A549 (cell line): ENCODE data around the gene LRRC74A. TPM values are rescaled to one million over a fixed set of nuclear protein-coding genes. Genes with fewer than 3 reads are reported as not detected.

ENCODE experiments used
- ATAC-seq, 2 experiments: fragments of 200-7000 bp in 1 of 2; fragments of >200 bp in 1 of 2; cut with Nextera tagmentation in 1 of 2; cut with Tn5 transposase in 1 of 2; 3 replicates each; pipeline versions ENCODE4 v1.8.0 to v1.9.1; 2018 to 2020; ENCODE audit warnings: mild to moderate bottlenecking in 1 of 2, moderate library complexity in 1 of 2
- CTCF ChIA-PET: fragments of 300-600 bp; sonication (Branson Sonifier 250); formaldehyde crosslinking; extraction: SDS; loops from one replicate; lab custom pipeline; 2021; ENCODE audit warnings: antibody characterized with exemption, inconsistent platforms; lab: Yijun Ruan, JAX
- POLR2A ChIA-PET: fragments of 350-600 bp; formaldehyde crosslinking; extraction: SDS; loops from one replicate; lab custom pipeline; 2021; ENCODE audit warnings: antibody characterized with exemption, inconsistent platforms; lab: Yijun Ruan, JAX
- DNase-seq, 2 experiments: peaks; one replicate each; pipeline versions ENCODE4 v3.0.0 to v3.0.0-alpha.2; 2011 to 2016; ENCODE audit warnings: low read depth in 1 of 2, low spot score in 1 of 2
- FAIRE-seq: peaks from 2 replicates; lab custom pipeline; 2011; peaks lifted over from hg19 to GRCh38; lab: Jason Lieb, UNC
- H3K27ac ChIP-seq, 2 experiments: fragments of >200 bp; sonication (Bioruptor Twin); formaldehyde crosslinking; 3 replicates each; pipeline ENCODE4 v1.5.1; 2016 to 2017
- H3K4me1 ChIP-seq: fragments of >200 bp; sonication (Bioruptor Twin); formaldehyde crosslinking; 3 replicates; pipeline ENCODE4 v1.6.1; 2016
- H3K4me2 ChIP-seq: fragments of >200 bp; sonication (Bioruptor Twin); formaldehyde crosslinking; 3 replicates; pipeline ENCODE4 v1.6.1; 2016
- H3K4me3 ChIP-seq: fragments of >200 bp; sonication (Bioruptor Twin); formaldehyde crosslinking; 3 replicates; pipeline ENCODE4 v1.5.1; 2016
- H3K9me3 ChIP-seq: fragments of >200 bp; sonication (Bioruptor Twin); formaldehyde crosslinking; 3 replicates; pipeline ENCODE4 v1.6.1; 2016
- CEBPB ChIP-seq, 2 experiments: fragments of >200 bp in 1 of 2; sonication (Bioruptor Twin) in 1 of 2; formaldehyde crosslinking in 1 of 2; IDR thresholded peaks; 2 replicates each; pipeline ENCODE4 v1.6.1; 2012 to 2016
- EP300 ChIP-seq, 2 experiments: fragments of >200 bp; sonication (Bioruptor Twin); formaldehyde crosslinking; IDR thresholded peaks; 2 replicates in 1 of 2; 3 replicates in 1 of 2; pipeline ENCODE4 v1.6.1; 2016 to 2017
- ESRRA ChIP-seq: fragments of 150-350 bp; IDR thresholded peaks from 2 replicates; pipeline ENCODE4 v1.6.1; 2014; ENCODE audit warnings: mild to moderate bottlenecking, low read length, borderline replicate concordance
- FOSB ChIP-seq: fragments of 250-450 bp; sonication (Bioruptor Pico); IDR thresholded peaks from 2 replicates; pipeline ENCODE4 v1.5.0; 2020; ENCODE audit warnings: mild to moderate bottlenecking, moderate library complexity
- GATA3 ChIP-seq: IDR thresholded peaks from 2 replicates; pipeline ENCODE4 v1.6.1; 2012; ENCODE audit warnings: borderline replicate concordance
- HDAC2 ChIP-seq: fragments of 200-600 bp; sonication (generic); IDR thresholded peaks from 2 replicates; pipeline ENCODE4 v1.6.1; 2016
- KDM5A ChIP-seq: fragments of 200-600 bp; sonication (generic); IDR thresholded peaks from 2 replicates; pipeline ENCODE4 v1.6.1; 2016; ENCODE audit warnings: antibody characterized with exemption, mild to moderate bottlenecking
- MAZ ChIP-seq: fragments of 150-350 bp; IDR thresholded peaks from 2 replicates; pipeline ENCODE4 v1.6.1; 2014; ENCODE audit warnings: antibody characterized with exemption, low read depth, low read length, borderline replicate concordance
- NR3C1 ChIP-seq: fragments of >200 bp; sonication (Bioruptor Twin); formaldehyde crosslinking; IDR thresholded peaks from 3 replicates; pipeline ENCODE4 v1.6.1; 2017
- POLR2A ChIP-seq: IDR thresholded peaks from 2 replicates; pipeline ENCODE4 v1.6.1; 2012; ENCODE audit warnings: mild to moderate bottlenecking, low read length
- POLR2AphosphoS2 ChIP-seq: conservative IDR thresholded peaks from 2 replicates; pipeline ENCODE4 v1.6.1; 2012; ENCODE audit warnings: low read length, improper control_type of control experiment, inconsistent platforms
- RAD21 ChIP-seq, 2 experiments: fragments of >200 bp in 1 of 2; sonication (Bioruptor Twin) in 1 of 2; formaldehyde crosslinking in 1 of 2; IDR thresholded peaks in 1 of 2; conservative IDR thresholded peaks in 1 of 2; 2 replicates in 1 of 2; 3 replicates in 1 of 2; pipeline ENCODE4 v1.6.1; 2012 to 2018; ENCODE audit warnings: inconsistent platforms in 1 of 2
- RARB ChIP-seq: fragments of 250-450 bp; sonication (Bioruptor Pico); IDR thresholded peaks from 2 replicates; pipeline ENCODE4 v1.8.0; 2021; ENCODE audit warnings: mild to moderate bottlenecking, moderate library complexity
- RFX5 ChIP-seq: fragments of 450-650 bp; IDR thresholded peaks from 2 replicates; pipeline ENCODE4 v1.7.1; 2014; ENCODE audit warnings: antibody characterized with exemption, mild to moderate bottlenecking, moderate library complexity
- RNF2 ChIP-seq: fragments of 200-600 bp; sonication (generic); IDR thresholded peaks from 2 replicates; pipeline ENCODE4 v1.6.1; 2016; ENCODE audit warnings: low read depth, mild to moderate bottlenecking, antibody characterized with exemption, moderate library complexity, borderline replicate concordance
- SREBF2 ChIP-seq: fragments of 450-650 bp; IDR thresholded peaks from 2 replicates; pipeline ENCODE4 v1.6.1; 2014; ENCODE audit warnings: mild to moderate bottlenecking, moderate library complexity
- TFCP2L1 ChIP-seq: fragments of 250-450 bp; sonication (Bioruptor Pico); IDR thresholded peaks from 2 replicates; pipeline ENCODE4 v1.5.0; 2021; ENCODE audit warnings: mild to moderate bottlenecking
- ZSCAN20 ChIP-seq: fragments of 250-450 bp; sonication (Bioruptor Pico); IDR thresholded peaks from 2 replicates; pipeline ENCODE4 v1.8.0; 2022; ENCODE audit warnings: mild to moderate bottlenecking, moderate library complexity
- WGBS: methylation state at CpG from one replicate; pipeline ENCODE4 v1.1.6; 2017; ENCODE audit errors: missing lambda C conversion rate; 5-methylcytosine and 5-hydroxymethylcytosine counted together
- polyA minus RNA-seq: library from RNA; depleted of rRNA, polyadenylated mRNA; stranded (reverse); fragments of >200 nt; gene quantifications from 2 replicates; pipeline ENCODE4 v1.2.3, GENCODE V29; 2011; rRNA and poly(A)+ RNA removed
- polyA plus RNA-seq, 4 experiments: library from polyadenylated mRNA; depleted of rRNA in 3 of 4; stranded (reverse); fragments of >200 nt; fragmentation: RNase III in 1 of 4; extraction: RNeasy Plus Mini Kit Qiagen cat#74134 plus additional on column Dnase treatment in 1 of 4; gene quantifications; 2 replicates in 3 of 4; 3 replicates in 1 of 4; pipeline ENCODE4 v1.2.3, GENCODE V29; 2011 to 2017
- TF ChIP-seq, protein P1 (sequence below): fragments of >200 bp; sonication (Bioruptor Twin); formaldehyde crosslinking; IDR thresholded peaks from 3 replicates; pipeline ENCODE4 v1.6.1; 2016
- TF ChIP-seq, protein P2 (sequence below): fragments of >200 bp; sonication (Bioruptor Twin); formaldehyde crosslinking; IDR thresholded peaks from 2 replicates; pipeline ENCODE4 v1.6.1; 2016
- TF ChIP-seq, protein P3 (sequence below): IDR thresholded peaks from 2 replicates; pipeline ENCODE4 v1.6.1; 2012; ENCODE audit warnings: low read depth, borderline replicate concordance
- TF ChIP-seq, protein P4 (sequence below): IDR thresholded peaks from 2 replicates; pipeline ENCODE4 v1.6.1; 2012

Gene LRRC74A
- not detected in 2 replicates for polyA plus RNA-seq (2011; rRNA removed)
- not detected in 2 replicates for polyA plus RNA-seq (2012; cell fraction: cytosol; rRNA removed)
- polyA plus RNA-seq (2012; cell fraction: nucleus; rRNA removed) = not detected in 2 replicates
- polyA plus RNA-seq (2017; fragmentation: RNase III; extraction: RNeasy Plus Mini Kit Qiagen cat#74134 plus additional on column Dnase treatment) = not detected in 3 replicates
- not detected in 2 replicates for polyA minus RNA-seq

DNA sequence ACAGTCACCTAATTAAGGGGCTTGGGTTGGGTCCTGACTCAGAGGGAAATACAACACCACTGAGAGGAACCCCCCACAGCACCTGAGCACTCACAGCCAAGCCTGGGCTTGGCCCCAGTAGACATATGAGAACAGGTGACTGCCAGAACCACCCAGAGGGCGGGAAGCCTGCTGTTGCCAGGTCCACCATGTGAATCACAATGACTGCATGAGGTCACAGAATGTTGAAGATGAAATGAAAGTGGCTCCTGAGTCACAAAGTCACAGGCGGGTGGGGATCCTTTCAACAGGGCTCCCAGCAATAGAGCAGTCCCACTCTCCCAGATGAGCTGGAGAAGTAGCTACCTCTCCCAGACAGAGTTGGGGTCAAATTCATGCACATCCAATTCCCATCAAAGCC lies at the start of gene LRRC74A:
Gene LRRC74A, plus strand, starts transcription at position 287 of the 400 bp plus-strand sequence. CDS start 290 bp downstream, outside the sequence.
- H3K9me3 ChIP-seq = no peaks in the 10 kb centered on the region
- H3K4me2 ChIP-seq = no peak within 1 kb of the TSS
- no peak within 1 kb of the TSS for H3K4me3 ChIP-seq
- DNase-seq = no peak
- CTCF ChIA-PET = interaction anchor here (1.4 kb wide), 1 partner anchor 15 kb away, joined by 4 read pairs; no protein-coding TSS in a partner anchor
- no peaks in the 10 kb centered on the region for H3K4me1 ChIP-seq
- no peak for FAIRE-seq
- 46% methylated on average over 2 of the region's 2 CpGs for WGBS
- POLR2A ChIA-PET = no interaction called here
- TF ChIP-seq, protein P1, sequence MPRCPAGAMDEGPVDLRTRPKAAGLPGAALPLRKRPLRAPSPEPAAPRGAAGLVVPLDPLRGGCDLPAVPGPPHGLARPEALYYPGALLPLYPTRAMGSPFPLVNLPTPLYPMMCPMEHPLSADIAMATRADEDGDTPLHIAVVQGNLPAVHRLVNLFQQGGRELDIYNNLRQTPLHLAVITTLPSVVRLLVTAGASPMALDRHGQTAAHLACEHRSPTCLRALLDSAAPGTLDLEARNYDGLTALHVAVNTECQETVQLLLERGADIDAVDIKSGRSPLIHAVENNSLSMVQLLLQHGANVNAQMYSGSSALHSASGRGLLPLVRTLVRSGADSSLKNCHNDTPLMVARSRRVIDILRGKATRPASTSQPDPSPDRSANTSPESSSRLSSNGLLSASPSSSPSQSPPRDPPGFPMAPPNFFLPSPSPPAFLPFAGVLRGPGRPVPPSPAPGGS = no peak
- no peak for TF ChIP-seq GATA3
- TF ChIP-seq FOSB = no peak
- TF ChIP-seq MAZ = no peak
- no peak for TF ChIP-seq RNF2
- TF ChIP-seq SREBF2 = no peak
- TF ChIP-seq ESRRA = no peak
- no peak for TF ChIP-seq RFX5
- no peak for TF ChIP-seq NR3C1
- TF ChIP-seq, all 56 proteins: peak for 0
- no peak for ATAC-seq
- no peak within 1 kb of the TSS for H3K27ac ChIP-seq

DNA sequence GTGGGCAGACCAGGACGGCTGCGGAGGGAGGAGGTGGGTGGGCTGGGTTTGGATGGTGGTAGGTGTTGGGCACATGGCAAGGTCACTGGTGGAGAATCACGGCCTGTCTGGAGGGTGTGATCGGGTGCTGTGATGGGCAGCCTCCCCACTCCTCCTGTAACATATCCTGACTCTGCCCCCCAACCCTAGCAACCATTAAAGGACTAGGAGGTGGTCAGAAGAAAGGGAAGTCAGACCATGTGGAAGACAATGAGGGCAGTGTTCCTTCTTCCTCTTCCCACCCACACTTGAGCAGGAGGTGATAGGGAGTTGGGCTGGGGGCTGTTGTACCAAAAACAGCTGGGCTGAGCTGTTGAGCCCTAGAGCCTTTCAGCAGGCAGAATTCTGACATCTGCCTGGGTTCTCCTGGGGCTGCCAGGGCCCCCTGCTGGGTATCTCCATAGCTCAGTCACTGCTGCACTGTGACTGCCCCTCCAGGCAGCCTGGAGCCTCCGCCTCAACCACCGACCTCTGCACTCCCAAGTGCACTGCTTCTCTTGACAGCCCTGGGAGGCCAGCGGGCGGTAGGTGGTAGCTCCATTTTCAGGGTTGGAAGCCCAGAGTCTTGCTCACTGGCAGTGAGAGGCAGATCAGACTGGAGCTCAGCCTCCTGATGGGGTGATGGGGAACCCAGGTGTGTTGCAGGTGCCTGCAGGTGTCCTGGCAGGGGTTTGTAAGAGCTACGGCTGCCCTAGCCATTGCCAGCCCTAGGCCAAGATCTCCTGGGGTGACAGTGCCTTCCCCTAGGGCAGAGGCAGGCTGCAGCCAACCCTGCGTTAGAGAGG lies 49.6 kb upstream of the LRRC74A start:
- FAIRE-seq = no peak
- 85% methylated on average over 7 of the region's 10 CpGs for WGBS
- POLR2A ChIA-PET = interaction anchor here (1.5 kb wide), 1 partner anchor 9 kb away, joined by 4 read pairs; no protein-coding TSS in a partner anchor
- ATAC-seq = peak in 1 of 2 experiments; percentile 52; a peak in 3 of 6 replicates
- no peaks in the 10 kb centered on the region for H3K9me3 ChIP-seq
- CTCF ChIA-PET = interaction anchor here (0.9 to 3.3 kb wide), 6 partner anchors 8 to 294 kb away, joined by 3 to 20 read pairs (median 4); no protein-coding TSS in a partner anchor
- no peak for DNase-seq
- no peak overlapping the region for H3K27ac ChIP-seq
- no peak overlapping the region for H3K4me2 ChIP-seq
- H3K4me1 ChIP-seq = peaks cover 15% of the 10 kb centered on the region
- H3K4me3 ChIP-seq = no peak overlapping the region
- TF ChIP-seq KDM5A = no peak
- no peak for TF ChIP-seq ZSCAN20
- no peak for TF ChIP-seq POLR2A
- no peak for TF ChIP-seq EP300 (IDR thresholded peaks at IDR 0.05)
- no peak for TF ChIP-seq HDAC2
- TF ChIP-seq SREBF2 = no peak
- TF ChIP-seq TFCP2L1 (CRISPR knock-in tag) = no peak
- TF ChIP-seq RFX5 = no peak
- TF ChIP-seq RARB (CRISPR knock-in tag) = no peak
- TF ChIP-seq, protein P2, sequence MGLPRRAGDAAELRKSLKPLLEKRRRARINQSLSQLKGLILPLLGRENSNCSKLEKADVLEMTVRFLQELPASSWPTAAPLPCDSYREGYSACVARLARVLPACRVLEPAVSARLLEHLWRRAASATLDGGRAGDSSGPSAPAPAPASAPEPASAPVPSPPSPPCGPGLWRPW = no peak
- TF ChIP-seq, protein P3, sequence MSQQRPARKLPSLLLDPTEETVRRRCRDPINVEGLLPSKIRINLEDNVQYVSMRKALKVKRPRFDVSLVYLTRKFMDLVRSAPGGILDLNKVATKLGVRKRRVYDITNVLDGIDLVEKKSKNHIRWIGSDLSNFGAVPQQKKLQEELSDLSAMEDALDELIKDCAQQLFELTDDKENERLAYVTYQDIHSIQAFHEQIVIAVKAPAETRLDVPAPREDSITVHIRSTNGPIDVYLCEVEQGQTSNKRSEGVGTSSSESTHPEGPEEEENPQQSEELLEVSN = no peak
- no peak for TF ChIP-seq CEBPB (IDR thresholded peaks at IDR 0.05)
- TF ChIP-seq RAD21 (conservative IDR thresholded peaks at IDR 0.05 in 1 of 2, IDR thresholded peaks at IDR 0.05 in 1 of 2) = no peak
- no peak for TF ChIP-seq ESRRA
- no peak for TF ChIP-seq POLR2AphosphoS2
- TF ChIP-seq, protein P4, sequence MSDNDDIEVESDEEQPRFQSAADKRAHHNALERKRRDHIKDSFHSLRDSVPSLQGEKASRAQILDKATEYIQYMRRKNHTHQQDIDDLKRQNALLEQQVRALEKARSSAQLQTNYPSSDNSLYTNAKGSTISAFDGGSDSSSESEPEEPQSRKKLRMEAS = no peak
